Measurements from ENCODE around the gene NMNAT2. TPM values are rescaled to one million over a fixed set of nuclear protein-coding genes. Genes with fewer than 3 reads are reported as not detected.

The NMNAT2 gene
- total and polyA plus RNA-seq, 2 experiments from 2014 or later: 0.12 TPM; not detected in 1

GRCh38 chr1:183304440-183305107 is 113.6 kb downstream of the NMNAT2 start:
- H3K27ac ChIP-seq: no peak overlapping the region
- no peak overlapping the region for H3K4me3 ChIP-seq

GRCh38 chr1:183303901-183304300 is 114.3 kb downstream of the NMNAT2 start:
- TF ChIP-seq CTCF (IDR thresholded peaks at IDR 0.05; ENCODE audit: low read depth, low read length): no peak
- no peaks in the 10 kb centered on the region for H3K9me3 ChIP-seq (ENCODE audit: low read depth)
- DNase-seq (ENCODE audit: low read depth in 1 of 2, low spot score in 1 of 2): no peak
- peaks cover 6% of the 10 kb centered on the region for H3K4me1 ChIP-seq (ENCODE audit: low read depth)
- no peaks in the 10 kb centered on the region for H3K27me3 ChIP-seq
- H3K4me3 ChIP-seq: no peak overlapping the region
- H3K36me3 ChIP-seq: no peaks in the 10 kb centered on the region
- no peak overlapping the region for H3K27ac ChIP-seq

More at GRCh38 chr1:183304440-183305107, 113.6 kb downstream of the NMNAT2 start:
- Histone ChIP-seq H3K4me1 (ENCODE audit: low read depth) (peaks cover 6% of the 10 kb centered on the region), H3K27me3 (no peaks in the 10 kb centered on the region), H3K36me3 (no peaks in the 10 kb centered on the region), H3K9me3 (ENCODE audit: low read depth) (no peaks in the 10 kb centered on the region)
- no peak for DNase-seq (ENCODE audit: low read depth in 1 of 2, low spot score in 1 of 2)
- no peak for TF ChIP-seq CTCF (IDR thresholded peaks at IDR 0.05; ENCODE audit: low read depth, low read length)

- no peak for TF ChIP-seq CTCF (IDR thresholded peaks at IDR 0.05; ENCODE audit: low read depth, low read length)
These were observed 114.9 kb downstream of the NMNAT2 start for GRCh38 chr1:183303323-183303645.

GRCh38 chr1:183302452-183303322 is 115.5 kb downstream of the NMNAT2 start:
- no peaks in the 10 kb centered on the region for H3K9me3 ChIP-seq (ENCODE audit: low read depth)
- DNase-seq (ENCODE audit: low read depth in 1 of 2, low spot score in 1 of 2): peak in 1 of 2 donors; percentile 23
- H3K27ac ChIP-seq: no peak overlapping the region
- H3K4me3 ChIP-seq: no peak overlapping the region
- H3K4me1 ChIP-seq (ENCODE audit: low read depth): peaks cover 6% of the 10 kb centered on the region
- H3K27me3 ChIP-seq: no peaks in the 10 kb centered on the region
- H3K36me3 ChIP-seq: no peaks in the 10 kb centered on the region
- TF ChIP-seq CTCF (IDR thresholded peaks at IDR 0.05; ENCODE audit: low read depth, low read length): no peak

More at GRCh38 chr1:183303323-183303645, 114.9 kb downstream of the NMNAT2 start:
- Histone ChIP-seq H3K9me3 (ENCODE audit: low read depth) (no peaks in the 10 kb centered on the region), H3K36me3 (no peaks in the 10 kb centered on the region), H3K4me3 (no peak overlapping the region), H3K27ac (no peak overlapping the region), H3K27me3 (no peaks in the 10 kb centered on the region), H3K4me1 (ENCODE audit: low read depth) (peaks cover 6% of the 10 kb centered on the region)
- no peak for DNase-seq (ENCODE audit: low read depth in 1 of 2, low spot score in 1 of 2)

GRCh38 chr1:183301239-183301638 is 116.9 kb downstream of the NMNAT2 start:
- H3K4me3 ChIP-seq: no peak overlapping the region
- TF ChIP-seq CTCF (IDR thresholded peaks at IDR 0.05; ENCODE audit: low read depth, low read length): no peak
- H3K36me3 ChIP-seq: no peaks in the 10 kb centered on the region
- no peak for DNase-seq (ENCODE audit: low read depth in 1 of 2, low spot score in 1 of 2)
- no peak overlapping the region for H3K27ac ChIP-seq
- H3K9me3 ChIP-seq (ENCODE audit: low read depth): no peaks in the 10 kb centered on the region
- H3K27me3 ChIP-seq: no peaks in the 10 kb centered on the region
- peaks cover 6% of the 10 kb centered on the region for H3K4me1 ChIP-seq (ENCODE audit: low read depth)

Measured in cardiac muscle cell (in vitro differentiated cells and primary cell).